GM12875 (cell line): ENCODE data around the gene MEIS2.

Source experiments
- H3K4me3 ChIP-seq: one replicate; pipeline ENCODE4 v1.5.1; 2011; ENCODE audit warnings: low read depth, low read length, control low read depth
- TF ChIP-seq, protein P1 (sequence below): IDR thresholded peaks from 2 replicates; pipeline ENCODE4 v1.5.1; 2011; ENCODE audit warnings: low read depth, mild to moderate bottlenecking, control low read depth, inconsistent platforms, low read length, moderate library complexity, borderline replicate concordance; ENCODE audit not compliant: insufficient read depth

Gene MEIS2

DNA sequence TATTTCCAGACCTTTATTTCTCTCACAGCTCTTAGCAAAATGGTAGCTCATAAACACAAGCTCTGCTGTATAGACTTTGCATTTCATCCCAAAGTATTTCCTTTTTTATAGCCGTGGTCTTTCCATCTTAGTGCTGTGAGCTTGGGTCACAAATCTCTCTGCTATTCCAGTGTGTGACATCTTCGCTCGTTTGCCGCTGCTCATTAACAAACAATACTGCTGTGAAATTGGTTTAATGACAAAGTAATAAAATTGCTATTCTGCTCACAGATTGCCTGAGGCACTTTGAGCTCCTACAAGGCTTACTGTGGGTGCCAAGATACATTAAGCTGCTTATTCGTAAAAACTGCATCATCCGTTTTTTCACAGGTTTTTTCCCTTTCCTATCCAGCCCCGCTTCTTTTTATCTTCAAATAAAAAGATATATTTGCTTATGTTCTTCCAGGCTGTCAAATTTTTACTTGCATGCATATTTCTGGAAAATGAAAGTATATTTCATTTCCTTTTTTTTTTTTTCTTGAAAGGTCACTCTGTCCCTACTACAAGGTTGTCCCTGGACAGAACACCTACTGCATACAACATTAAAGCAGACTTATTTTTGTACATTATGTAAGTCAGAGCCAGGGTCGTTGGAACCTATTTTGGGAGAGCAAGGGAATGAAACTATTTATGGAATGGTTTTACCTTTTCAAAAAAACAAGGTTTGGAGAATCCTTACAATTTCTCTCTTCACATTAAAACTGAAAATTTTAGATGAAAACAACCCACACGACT lies 174.5 kb downstream of the MEIS2 start:
- TF ChIP-seq, protein P1, sequence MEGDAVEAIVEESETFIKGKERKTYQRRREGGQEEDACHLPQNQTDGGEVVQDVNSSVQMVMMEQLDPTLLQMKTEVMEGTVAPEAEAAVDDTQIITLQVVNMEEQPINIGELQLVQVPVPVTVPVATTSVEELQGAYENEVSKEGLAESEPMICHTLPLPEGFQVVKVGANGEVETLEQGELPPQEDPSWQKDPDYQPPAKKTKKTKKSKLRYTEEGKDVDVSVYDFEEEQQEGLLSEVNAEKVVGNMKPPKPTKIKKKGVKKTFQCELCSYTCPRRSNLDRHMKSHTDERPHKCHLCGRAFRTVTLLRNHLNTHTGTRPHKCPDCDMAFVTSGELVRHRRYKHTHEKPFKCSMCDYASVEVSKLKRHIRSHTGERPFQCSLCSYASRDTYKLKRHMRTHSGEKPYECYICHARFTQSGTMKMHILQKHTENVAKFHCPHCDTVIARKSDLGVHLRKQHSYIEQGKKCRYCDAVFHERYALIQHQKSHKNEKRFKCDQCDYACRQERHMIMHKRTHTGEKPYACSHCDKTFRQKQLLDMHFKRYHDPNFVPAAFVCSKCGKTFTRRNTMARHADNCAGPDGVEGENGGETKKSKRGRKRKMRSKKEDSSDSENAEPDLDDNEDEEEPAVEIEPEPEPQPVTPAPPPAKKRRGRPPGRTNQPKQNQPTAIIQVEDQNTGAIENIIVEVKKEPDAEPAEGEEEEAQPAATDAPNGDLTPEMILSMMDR, result no peak
- no peak overlapping the region for H3K4me3 ChIP-seq

DNA sequence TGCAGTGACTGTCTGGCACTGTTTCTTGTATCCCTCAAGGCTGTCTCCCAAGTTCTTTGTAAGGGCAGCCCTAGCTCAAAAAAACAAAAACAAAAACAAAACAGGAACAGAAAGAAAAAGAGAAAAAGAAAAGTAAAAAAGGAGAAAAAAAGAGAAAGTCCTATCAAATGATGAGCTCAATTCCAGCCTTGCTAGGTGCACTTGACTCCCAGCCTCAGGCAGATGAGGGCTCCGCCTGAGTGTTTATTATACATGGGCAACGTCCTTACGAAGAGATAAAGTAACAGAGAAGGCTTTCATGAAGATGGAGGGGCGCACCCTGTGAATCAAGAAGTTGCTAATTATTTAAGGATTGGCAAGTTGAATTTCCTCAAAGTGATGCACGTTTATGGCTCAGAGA lies 175.3 kb downstream of the MEIS2 start:
- TF ChIP-seq, protein P1, result no peak
- no peak overlapping the region for H3K4me3 ChIP-seq

DNA sequence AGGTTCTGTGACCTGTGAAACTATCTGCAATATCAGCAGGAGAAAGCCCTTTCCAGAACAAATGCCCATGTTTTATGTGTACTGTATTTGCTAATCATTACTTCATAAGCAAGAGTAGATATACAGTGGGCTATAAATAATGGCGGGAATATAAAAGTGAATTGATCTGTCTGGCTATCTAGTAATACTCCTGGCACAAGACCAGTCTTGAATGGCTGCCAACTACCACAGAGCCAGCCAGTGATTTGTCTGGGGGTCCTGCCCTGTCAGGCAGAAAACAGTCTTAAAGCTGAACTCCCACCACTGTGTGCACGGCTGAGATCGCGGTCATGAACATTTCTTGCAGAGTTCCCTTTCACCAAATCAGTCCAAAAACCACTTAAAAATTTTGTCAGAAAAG lies 176.3 kb downstream of the MEIS2 start:
- no peak overlapping the region for H3K4me3 ChIP-seq
- TF ChIP-seq, protein P1, result no peak

DNA sequence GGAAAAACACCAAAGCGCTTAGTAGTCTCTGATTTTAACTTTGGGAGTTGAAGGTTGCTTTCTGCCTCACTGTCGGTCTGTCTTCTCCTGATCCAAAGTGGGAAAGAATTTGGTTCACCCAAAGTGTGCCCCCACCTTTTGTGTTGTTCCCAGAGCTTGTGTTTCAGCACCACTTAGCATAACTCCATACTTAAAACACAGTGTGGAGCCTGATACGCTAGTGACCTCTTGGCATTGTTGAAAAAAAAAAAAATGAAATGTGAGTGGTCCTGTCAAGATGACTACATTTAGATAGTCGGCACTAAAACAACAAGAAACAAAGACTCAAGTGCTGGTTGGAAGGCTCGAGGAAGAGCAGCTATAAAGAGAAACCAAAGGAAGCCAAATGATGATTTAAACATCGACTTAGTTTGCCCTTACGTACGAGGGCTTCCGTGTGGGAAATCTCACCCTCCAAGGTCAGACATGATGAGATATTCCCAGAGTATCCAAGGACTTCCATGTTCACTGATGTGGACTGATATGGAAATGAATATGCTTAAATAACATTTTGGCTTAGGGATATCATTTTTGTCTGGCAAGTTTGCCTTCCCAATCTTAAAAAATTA lies 178.8 kb downstream of the MEIS2 start:
- TF ChIP-seq, protein P1, result no peak

DNA sequence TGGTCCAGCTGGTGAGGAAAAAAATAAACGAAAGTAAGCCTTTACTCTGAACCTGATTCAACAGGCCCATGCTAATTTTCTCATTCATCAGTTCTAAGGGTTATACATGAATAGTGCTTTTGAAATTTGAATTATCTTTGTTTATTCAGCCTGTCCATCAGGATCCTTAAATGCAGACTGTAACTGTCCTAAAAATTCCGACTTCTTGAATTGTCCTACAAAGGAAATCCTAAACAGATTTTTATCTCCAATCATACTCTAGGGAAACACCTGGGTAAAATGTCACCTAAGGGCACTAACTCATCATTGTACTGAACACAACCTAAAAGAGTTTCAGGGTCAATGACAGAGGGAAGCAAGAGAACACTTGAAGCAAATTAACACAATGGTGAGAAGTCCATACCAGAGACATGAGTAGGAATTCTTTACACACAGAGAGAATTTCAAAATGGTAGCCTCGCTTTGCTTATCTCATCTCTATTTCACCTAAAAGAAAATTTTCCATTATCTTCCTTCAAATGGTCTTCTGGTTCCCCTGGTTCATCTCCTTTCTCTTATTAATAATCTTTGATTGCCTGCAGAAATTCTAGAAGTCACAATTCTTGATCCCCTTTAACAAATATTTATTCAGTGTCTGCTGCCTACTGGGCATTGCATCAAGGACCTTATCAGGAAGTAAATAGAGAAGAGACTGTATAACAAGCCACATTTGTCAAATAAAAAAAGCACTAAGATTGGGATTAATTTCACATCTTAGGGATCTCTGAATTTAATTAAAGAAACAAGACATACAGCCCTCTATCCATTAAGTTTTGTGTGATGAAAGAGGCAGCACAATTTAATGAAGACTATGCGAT lies 182.7 kb downstream of the MEIS2 start:
- no peak overlapping the region for H3K4me3 ChIP-seq
- TF ChIP-seq, protein P1, result no peak

More for the DNA sequence above, 178.8 kb downstream of the MEIS2 start:
- H3K4me3 ChIP-seq, result no peak overlapping the region

DNA sequence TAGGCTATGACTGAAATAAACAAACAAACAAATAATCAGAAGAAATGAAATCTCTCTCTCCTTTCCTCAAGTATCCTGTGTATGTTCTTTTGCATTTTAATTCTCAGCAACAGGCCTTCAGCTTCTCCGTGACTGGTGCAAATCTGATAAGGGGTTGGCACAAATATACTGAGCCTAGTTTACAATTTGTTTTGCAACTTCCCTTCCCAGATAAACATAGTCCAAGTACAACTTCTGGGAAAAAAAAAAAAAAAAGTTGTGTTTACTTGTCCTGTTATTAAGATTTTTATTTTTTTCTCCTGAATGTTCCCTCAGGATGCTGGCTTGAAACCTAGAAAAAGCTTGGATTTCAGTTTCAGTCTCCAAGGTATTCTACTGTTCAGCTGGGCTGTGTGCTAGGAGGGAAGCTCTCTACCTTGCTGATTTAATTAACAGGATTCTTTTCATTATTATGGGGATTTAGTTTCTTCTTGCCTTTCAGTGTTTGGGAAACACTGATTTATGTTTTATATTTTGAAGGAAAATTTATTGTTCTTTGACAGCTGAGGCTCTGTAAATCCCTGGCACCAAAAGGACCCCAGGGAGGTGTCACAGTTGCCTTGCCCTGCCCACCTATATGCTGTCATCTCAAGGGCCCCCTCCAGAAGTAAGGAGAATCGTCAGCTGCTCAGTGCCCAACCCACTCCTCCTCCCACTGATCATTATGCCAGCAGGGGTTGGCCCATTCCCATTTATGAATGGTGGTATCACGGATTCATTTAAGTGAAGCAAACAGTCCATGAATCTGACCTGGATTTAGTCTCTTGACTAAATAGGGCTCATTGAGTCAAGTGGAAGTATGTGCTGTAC lies 185.2 kb downstream of the MEIS2 start:
- TF ChIP-seq, protein P1, result no peak
- H3K4me3 ChIP-seq, result no peak overlapping the region
